ENCODE data around the gene RTF2.

GRCh38 chr20:56458206-56458821 is 10.1 kb upstream of the RTF2 start:
- TF ChIP-seq CTCF (IDR thresholded peaks at IDR 0.05) (no peak), EP300 (IDR thresholded peaks at IDR 0.05) (no peak)
